Caco-2 (cell line): ENCODE results near the gene LRRC14B. TPM values are rescaled to one million over a fixed set of nuclear protein-coding genes. Genes with fewer than 3 reads are reported as not detected.
A peak's percentile ranks its signal among the peaks of the same experiment; 100 is the strongest.

Source experiments
- Bru-seq: library from RNA; stranded (reverse); fragments of 400-500 nt; gene quantifications from one replicate; lab custom pipeline; 2021; lab: Mats Ljungman, UMichigan
- BruChase-seq, 2 experiments: library from RNA; stranded (reverse); fragments of 400-500 nt; gene quantifications; one replicate each; lab custom pipeline; 2021; lab: Mats Ljungman, UMichigan
- BruUV-seq: library from RNA; stranded (reverse); fragments of 400-500 nt; replicated peaks from 2 replicates; lab custom pipeline; 2021; lab: Mats Ljungman, UMichigan
- CTCF ChIA-PET: fragments of 300-600 bp; sonication (Branson Sonifier 250); formaldehyde crosslinking; loops from one replicate; lab custom pipeline; 2022; ENCODE audit warnings: antibody characterized with exemption; lab: Charles Lee
- POLR2A ChIA-PET: fragments of 300-600 bp; sonication (Branson Sonifier 250); formaldehyde crosslinking; loops from one replicate; lab custom pipeline; 2022; ENCODE audit warnings: antibody characterized with exemption; lab: Charles Lee
- DNase-seq, 2 experiments: peaks; one replicate each; pipeline versions ENCODE4 v3.0.0 to v3.0.0-alpha.2; 2020 to 2022
- H3K27me3 ChIP-seq: replicated peaks from 2 replicates; pipeline ENCODE4 v1.6.0; 2011; ENCODE audit warnings: low read length; ENCODE audit not compliant: control insufficient read depth, insufficient read depth
- H3K36me3 ChIP-seq: 2 replicates; pipeline ENCODE4 v1.5.1; 2011; ENCODE audit warnings: low read length; ENCODE audit not compliant: control insufficient read depth, insufficient read depth
- H3K4me1 ChIP-seq: fragments of 250-450 bp; sonication (Bioruptor Pico); 2 replicates; pipeline ENCODE4 v1.5.1; 2020; ENCODE audit warnings: mild to moderate bottlenecking
- H3K4me3 ChIP-seq: 2 replicates; pipeline ENCODE4 v1.5.1; 2011; ENCODE audit warnings: low read depth, mild to moderate bottlenecking, control low read depth, low read length
- H3K9me3 ChIP-seq: fragments of 250-450 bp; sonication (Bioruptor Pico); 2 replicates; pipeline ENCODE4 v1.5.1; 2020; ENCODE audit warnings: mild to moderate bottlenecking, moderate library complexity
- H3K27ac Mint-ChIP-seq: one replicate; pipeline ENCODE4 v1.8.0; 2022; ENCODE audit warnings: mixed read lengths; ENCODE audit not compliant: unreplicated experiment
- H3K27me3 Mint-ChIP-seq: one replicate; pipeline ENCODE4 v1.8.0; 2022; ENCODE audit warnings: mixed read lengths; ENCODE audit not compliant: insufficient read depth, unreplicated experiment
- H3K36me3 Mint-ChIP-seq: one replicate; pipeline ENCODE4 v1.8.0; 2022; ENCODE audit warnings: mild to moderate bottlenecking, mixed read lengths; ENCODE audit not compliant: insufficient read depth, unreplicated experiment
- H3K4me1 Mint-ChIP-seq: one replicate; pipeline ENCODE4 v1.8.0; 2022; ENCODE audit warnings: low read depth, mixed read lengths; ENCODE audit not compliant: unreplicated experiment
- H3K4me3 Mint-ChIP-seq: one replicate; pipeline ENCODE4 v1.8.0; 2022; ENCODE audit warnings: mild to moderate bottlenecking, moderate library complexity, mixed read lengths; ENCODE audit not compliant: unreplicated experiment
- H3K9me3 Mint-ChIP-seq: one replicate; pipeline ENCODE4 v1.8.0; 2022; ENCODE audit warnings: mixed read lengths; ENCODE audit not compliant: unreplicated experiment
- CTCF ChIP-seq, 2 experiments: fragments of 200-600 bp in 1 of 2; IDR thresholded peaks; 1 replicate in 1 of 2; 2 replicates in 1 of 2; pipeline versions ENCODE4 v1.5.1 to v1.8.0; 2011 to 2022; ENCODE audit warnings: antibody characterized with exemption in 1 of 2, control low read depth in 1 of 2, inconsistent platforms in 1 of 2, low read depth in 1 of 2, low read length in 1 of 2, mild to moderate bottlenecking in 1 of 2, moderate library complexity in 1 of 2; ENCODE audit not compliant: insufficient read depth in 1 of 2, severe bottlenecking in 1 of 2, unreplicated experiment in 1 of 2
- intact Hi-C: fragments of 100-400 bp; cut with micrococcal nuclease; formaldehyde crosslinking; loops from one replicate; pipeline ENCODE4 v1.10.0; 2022; ENCODE audit not compliant: unreplicated experiment
- long read RNA-seq: library from polyadenylated mRNA; stranded (forward); transcript quantifications from one replicate; pipeline ENCODE4 v2.0.0, GENCODE V29; 2022
- total RNA-seq: library from RNA; stranded (reverse); gene quantifications from 2 replicates; pipeline ENCODE4 v1.2.3, GENCODE V29; 2022

LRRC14B gene
- total RNA-seq = not detected in 2 replicates
- percentile 13 among the genes with signal in this experiment for Bru-seq, nascent RNA
- BruChase-seq, experiment 1, labeled RNA remaining after a 2-hour chase = not detected
- BruChase-seq, experiment 2, labeled RNA remaining after a 6-hour chase = not detected
- long read RNA-seq = 0 reads

GRCh38 chr5:191036-191948 lies at the start of gene LRRC14B:
Gene LRRC14B, plus strand, starts transcription at chr5:191495. Its CDS starts 44 bp downstream, at chr5:191539.
- Mint-ChIP-seq H3K9me3 (no peaks in the 10 kb centered on the region), H3K27ac (no peak within 1 kb of the TSS), H3K4me3 (no peak within 1 kb of the TSS), H3K36me3 (peaks cover 6% of the 10 kb centered on the region), H3K4me1 (peaks cover 8% of the 10 kb centered on the region), H3K27me3 (no peaks in the 10 kb centered on the region)
- no peaks in the 10 kb centered on the region for H3K9me3 ChIP-seq
- no peak within 1 kb of the TSS for H3K4me3 ChIP-seq
- H3K4me1 ChIP-seq = no peaks in the 10 kb centered on the region
- ChIA-PET POLR2A (interaction anchor here (0.6 kb wide), 1 partner anchor 467 kb away, joined by 3 read pairs; no protein-coding TSS in a partner anchor), CTCF (no interaction called here)
- H3K27me3 ChIP-seq = no peaks in the 10 kb centered on the region
- no peaks in the 10 kb centered on the region for H3K36me3 ChIP-seq
- TF ChIP-seq CTCF (IDR thresholded peaks at IDR 0.05; ENCODE audit: insufficient read depth in 1 of 2, low read depth in 1 of 2, low read length in 1 of 2, severe bottlenecking in 1 of 2, unreplicated experiment in 1 of 2) = no peak
- BruUV-seq = no TSS peak
- intact Hi-C loops = no loop called here
- no peak for DNase-seq

GRCh38 chr5:141761-142160 lies 49.5 kb upstream of the LRRC14B start:
- no peaks in the 10 kb centered on the region for H3K4me1 ChIP-seq
- no peaks in the 10 kb centered on the region for H3K9me3 ChIP-seq
- no peak for TF ChIP-seq CTCF (IDR thresholded peaks at IDR 0.05; ENCODE audit: insufficient read depth in 1 of 2, low read depth in 1 of 2, low read length in 1 of 2, severe bottlenecking in 1 of 2, unreplicated experiment in 1 of 2)
- ChIA-PET POLR2A (no interaction called here), CTCF (no interaction called here)
- no peaks in the 10 kb centered on the region for H3K27me3 ChIP-seq
- no peak for DNase-seq
- Mint-ChIP-seq H3K27ac (no peak overlapping the region), H3K9me3 (peaks cover 2% of the 10 kb centered on the region), H3K36me3 (peaks cover 32% of the 10 kb centered on the region), H3K4me1 (no peaks in the 10 kb centered on the region), H3K4me3 (no peak overlapping the region), H3K27me3 (no peaks in the 10 kb centered on the region)
- no TSS peak for BruUV-seq
- peaks cover under 1% of the 10 kb centered on the region; the same call in 1 of the 2 replicates for H3K36me3 ChIP-seq
- intact Hi-C loops = no loop called here
- H3K4me3 ChIP-seq = no peak overlapping the region

GRCh38 chr5:142246-142810 lies 49.0 kb upstream of the LRRC14B start:
- BruUV-seq = no TSS peak
- Histone ChIP-seq H3K4me1 (no peaks in the 10 kb centered on the region), H3K36me3 (peaks cover 2% of the 10 kb centered on the region; the same call in 1 of the 2 replicates), H3K27me3 (no peaks in the 10 kb centered on the region), H3K9me3 (peaks cover 6% of the 10 kb centered on the region), H3K4me3 (no peak overlapping the region)
- no peak for TF ChIP-seq CTCF (IDR thresholded peaks at IDR 0.05; ENCODE audit: insufficient read depth in 1 of 2, low read depth in 1 of 2, low read length in 1 of 2, severe bottlenecking in 1 of 2, unreplicated experiment in 1 of 2)
- no peak for DNase-seq
- Mint-ChIP-seq H3K4me3 (no peak overlapping the region), H3K27ac (no peak overlapping the region), H3K27me3 (no peaks in the 10 kb centered on the region), H3K9me3 (peaks cover 7% of the 10 kb centered on the region), H3K36me3 (peaks cover 37% of the 10 kb centered on the region), H3K4me1 (no peaks in the 10 kb centered on the region)
- intact Hi-C loops = no loop called here
- POLR2A ChIA-PET = no interaction called here
- CTCF ChIA-PET = no interaction called here
